Activated T-helper 1 cell treated with Interleukin-2 at 50 U/mL for 16 hours (primary cell): Measurements from ENCODE around the gene SHMT2.
A peak's percentile ranks its signal among the peaks of the same experiment; 100 is the strongest.

Experiments used
- DNase-seq: peaks from one replicate; pipeline ENCODE4 v3.0.0-alpha.2; 2020; ENCODE audit warnings: low read depth

The SHMT2 gene

GRCh38 chr12:57229634-57230380, at the start of gene SHMT2:
Gene SHMT2 (plus strand): TSS chr12:57229711. CDS start chr12:57229779, 68 bp downstream.
- peak; percentile 85 for DNase-seq

- DNase-seq = no peak
Observed at GRCh38 chr12:57180321-57180989, 49.1 kb upstream of the SHMT2 start.

- no peak for DNase-seq
Observed at GRCh38 chr12:57181072-57181471, 48.4 kb upstream of the SHMT2 start.

DNA sequence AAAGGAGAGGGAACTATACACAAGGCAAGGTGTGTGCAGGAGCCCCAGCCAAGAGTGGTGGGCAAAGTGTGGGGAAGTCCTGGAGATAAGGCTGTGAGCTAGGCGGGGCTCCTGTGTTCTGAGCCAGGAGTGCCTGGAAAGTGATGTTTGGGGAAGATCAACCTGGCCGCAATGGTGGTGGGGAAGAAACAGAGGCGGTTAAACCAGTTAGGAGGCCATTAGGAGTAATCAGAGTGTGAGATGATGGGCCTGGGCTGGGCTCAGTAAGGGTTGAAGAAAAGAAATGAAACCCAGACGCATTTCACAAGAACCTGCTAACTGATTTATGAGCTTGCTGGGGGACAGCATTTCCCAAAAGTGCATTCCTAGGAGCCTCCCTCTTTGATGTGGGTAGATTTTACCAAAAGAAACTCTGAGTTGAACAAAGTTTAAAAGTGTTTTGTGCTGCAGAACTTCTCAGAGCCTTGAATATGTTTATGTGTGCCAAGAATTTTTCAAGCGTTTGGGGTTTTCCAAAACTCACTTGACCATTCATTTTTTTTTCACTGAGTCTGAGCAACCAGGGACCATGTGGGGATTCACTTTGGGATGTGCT, 47.9 kb upstream of the SHMT2 start:
- no peak for DNase-seq

DNA sequence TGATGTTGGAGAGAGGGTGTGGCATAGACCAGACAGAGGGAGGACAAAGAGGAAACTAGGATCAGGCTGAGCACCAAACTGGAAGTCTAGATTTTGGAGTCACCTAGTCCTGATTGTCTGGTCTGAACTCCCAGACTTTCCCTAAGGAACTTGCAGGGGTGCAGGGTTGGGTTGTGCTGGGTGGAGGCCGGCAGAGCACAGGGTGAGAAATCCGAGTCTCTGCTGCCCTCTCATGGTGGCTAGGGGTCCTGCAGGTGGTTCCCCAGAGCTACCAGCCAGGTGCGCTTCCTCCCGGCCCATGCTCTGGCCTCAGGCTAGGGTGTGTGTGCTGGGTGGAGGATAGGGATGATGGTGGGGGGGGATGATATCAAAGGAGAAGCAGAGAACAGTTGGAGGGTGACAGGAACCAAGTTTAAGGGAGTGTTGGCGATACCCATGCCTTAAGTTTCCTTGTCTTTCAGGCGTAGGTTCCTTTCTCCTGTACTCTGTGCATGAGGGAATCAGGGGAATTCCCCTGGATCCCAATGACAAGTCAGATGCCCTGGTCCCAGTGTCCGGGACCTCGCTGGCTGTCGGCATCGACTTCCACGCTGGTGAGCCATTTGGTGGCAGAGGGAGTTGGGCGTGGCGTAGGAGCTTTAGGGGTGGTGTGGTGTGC, 46.5 kb upstream of the SHMT2 start:
- peak; percentile 63 for DNase-seq

DNA sequence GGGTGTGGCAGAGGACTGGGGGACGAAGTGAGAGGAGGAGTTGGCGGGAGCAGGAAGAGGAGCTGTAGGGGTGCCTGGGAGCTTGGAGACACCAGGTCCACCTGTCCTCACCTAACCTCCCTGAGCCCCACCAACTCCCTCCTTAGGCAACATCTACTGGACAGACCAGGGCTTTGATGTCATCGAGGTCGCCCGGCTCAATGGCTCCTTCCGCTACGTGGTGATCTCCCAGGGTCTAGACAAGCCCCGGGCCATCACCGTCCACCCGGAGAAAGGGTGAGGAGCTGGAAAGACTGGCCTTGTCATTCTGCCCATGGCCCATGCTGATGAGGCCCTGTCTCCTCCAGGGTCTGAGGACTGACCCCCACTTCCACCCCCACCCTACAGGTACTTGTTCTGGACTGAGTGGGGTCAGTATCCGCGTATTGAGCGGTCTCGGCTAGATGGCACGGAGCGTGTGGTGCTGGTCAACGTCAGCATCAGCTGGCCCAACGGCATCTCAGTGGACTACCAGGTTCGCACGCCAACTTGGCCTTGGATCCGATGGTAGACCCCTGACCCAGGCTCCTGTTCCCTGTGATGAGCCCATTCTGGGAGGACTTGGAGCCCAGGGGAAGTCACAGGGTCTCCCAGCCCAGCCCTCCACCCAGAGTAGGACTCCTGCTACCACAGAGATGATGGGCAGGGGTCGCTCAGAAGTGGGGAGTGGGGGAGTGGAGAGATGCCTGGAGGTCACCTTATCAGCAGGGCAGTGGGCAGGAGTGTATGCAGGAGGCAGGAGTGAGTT, 45.4 kb upstream of the SHMT2 start:
- no peak for DNase-seq

DNA sequence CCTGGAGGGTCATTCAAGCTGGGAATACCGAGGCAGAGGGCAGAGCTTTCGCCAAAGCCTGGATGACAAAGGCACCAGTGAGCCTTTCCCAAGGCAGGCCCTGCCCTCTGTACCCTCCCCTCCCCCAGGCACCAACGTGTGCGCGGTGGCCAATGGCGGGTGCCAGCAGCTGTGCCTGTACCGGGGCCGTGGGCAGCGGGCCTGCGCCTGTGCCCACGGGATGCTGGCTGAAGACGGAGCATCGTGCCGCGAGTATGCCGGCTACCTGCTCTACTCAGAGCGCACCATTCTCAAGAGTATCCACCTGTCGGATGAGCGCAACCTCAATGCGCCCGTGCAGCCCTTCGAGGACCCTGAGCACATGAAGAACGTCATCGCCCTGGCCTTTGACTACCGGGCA, 44.1 kb upstream of the SHMT2 start:
- DNase-seq = no peak

- DNase-seq = no peak
Observed at GRCh38 chr12:57185906-57186508, 43.5 kb upstream of the SHMT2 start.

DNA sequence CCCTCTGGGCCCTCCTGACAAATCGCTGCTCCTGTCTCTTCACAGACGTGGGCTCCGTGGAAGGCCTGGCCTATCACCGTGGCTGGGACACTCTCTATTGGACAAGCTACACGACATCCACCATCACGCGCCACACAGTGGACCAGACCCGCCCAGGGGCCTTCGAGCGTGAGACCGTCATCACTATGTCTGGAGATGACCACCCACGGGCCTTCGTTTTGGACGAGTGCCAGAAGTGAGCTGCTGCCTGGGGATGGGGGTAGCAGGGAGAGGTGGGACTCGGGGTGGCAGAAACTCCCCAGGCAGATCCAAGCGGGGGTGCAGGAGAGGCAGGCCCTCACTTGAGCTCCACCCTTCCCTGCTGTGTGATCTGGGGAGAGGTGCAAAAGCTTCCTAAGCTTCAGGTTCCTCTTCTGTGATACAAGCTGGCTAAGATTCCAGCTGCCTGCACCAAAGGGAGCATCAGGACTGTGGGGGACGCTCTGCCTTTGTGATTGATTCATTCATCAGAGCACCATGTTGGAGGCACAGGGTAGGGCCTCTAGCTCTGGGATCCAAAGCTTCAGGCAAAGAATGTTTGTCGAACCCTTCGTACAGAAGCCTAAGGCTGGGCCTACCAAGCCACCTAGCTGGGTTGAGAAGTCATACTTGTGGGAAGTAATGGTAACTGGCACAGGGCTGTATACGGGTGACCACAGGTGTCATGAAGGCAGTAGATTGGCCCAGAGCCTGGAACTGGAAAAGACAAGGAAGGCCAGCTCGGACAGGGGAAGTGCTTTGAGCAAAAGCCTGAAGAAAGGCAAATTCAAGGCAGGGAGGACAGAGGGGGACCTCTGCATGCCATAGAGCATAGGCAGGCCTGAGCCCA, 42.1 kb upstream of the SHMT2 start:
- DNase-seq = no peak

DNA sequence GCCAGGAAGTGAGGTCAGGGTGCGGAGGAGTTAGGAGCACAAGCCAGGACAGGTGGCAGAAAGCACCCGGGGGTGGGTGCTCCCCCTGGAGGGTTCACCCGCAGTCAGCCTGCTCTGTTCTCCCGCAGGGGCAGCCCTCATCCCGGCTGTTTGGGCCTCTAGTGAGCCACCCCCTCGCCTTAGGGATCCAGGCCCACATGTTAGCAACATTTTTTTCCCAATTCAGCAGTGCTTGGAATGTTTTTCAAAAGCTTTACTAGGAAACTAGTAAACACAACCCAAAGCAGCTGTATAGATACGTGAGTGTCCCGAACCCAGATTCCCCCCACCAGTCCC, 41.5 kb upstream of the SHMT2 start:
- no peak for DNase-seq

DNA sequence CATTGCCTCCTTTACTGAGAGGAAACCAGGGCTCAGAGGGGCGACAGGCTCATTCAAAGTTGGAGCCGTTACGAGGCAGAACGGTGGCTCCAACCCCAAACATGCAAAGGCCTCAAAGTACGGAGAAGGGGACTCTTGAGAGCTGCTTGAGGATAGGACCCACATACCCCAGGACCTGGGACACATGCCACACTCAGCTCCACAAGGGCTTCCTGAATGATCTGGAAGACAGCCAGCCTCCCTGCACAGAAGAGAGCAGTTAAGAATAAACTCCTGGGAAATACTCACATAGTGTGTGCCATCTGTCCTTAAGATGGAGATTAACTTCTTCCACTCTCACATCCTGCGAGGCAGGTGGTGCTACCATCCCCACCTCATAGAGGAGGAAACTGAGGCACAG, 39.5 kb upstream of the SHMT2 start:
- DNase-seq = no peak

- DNase-seq = no peak
Observed at GRCh38 chr12:57190821-57191220, 38.7 kb upstream of the SHMT2 start.

GRCh38 chr12:57191410-57191809, 38.1 kb upstream of the SHMT2 start:
- DNase-seq = no peak

DNA sequence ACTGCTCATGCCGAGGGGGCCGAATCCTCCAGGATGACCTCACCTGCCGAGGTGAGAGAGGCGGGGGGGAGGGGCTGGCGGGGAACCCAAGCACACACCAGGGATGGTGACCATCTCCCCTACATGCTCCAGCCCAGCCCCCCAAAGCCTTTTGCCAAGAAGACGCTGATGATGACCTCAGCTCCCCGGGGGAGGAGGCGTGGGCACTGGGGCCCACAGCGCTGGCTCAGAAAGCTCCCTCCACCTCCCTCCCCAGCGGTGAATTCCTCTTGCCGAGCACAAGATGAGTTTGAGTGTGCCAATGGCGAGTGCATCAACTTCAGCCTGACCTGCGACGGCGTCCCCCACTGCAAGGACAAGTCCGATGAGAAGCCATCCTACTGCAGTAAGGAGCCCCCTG, 36.6 kb upstream of the SHMT2 start:
- DNase-seq = no peak

DNA sequence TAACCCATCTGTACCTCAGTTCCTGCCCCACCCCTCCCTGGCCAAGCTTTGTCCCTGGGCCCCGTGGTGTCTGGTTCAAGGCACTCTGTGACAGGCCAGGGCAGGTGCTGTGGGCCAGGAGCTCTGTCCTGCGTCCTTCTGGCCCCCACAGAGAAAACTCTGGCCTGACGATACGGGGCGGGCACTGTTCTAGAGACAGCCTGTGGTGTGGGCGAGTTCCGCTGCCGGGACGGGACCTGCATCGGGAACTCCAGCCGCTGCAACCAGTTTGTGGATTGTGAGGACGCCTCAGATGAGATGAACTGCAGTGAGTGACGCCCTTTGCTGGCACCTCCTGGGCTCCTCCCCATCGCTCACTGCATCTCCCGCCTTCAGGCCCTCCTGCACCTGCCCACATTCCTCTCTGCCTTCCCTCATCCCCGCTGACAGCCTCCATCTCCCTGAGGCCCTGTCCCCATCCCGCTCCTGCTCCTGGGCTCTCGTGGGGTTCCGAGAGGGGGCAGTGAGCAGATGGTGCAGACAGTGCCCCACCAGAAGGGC, 35.7 kb upstream of the SHMT2 start:
- DNase-seq = no peak

DNA sequence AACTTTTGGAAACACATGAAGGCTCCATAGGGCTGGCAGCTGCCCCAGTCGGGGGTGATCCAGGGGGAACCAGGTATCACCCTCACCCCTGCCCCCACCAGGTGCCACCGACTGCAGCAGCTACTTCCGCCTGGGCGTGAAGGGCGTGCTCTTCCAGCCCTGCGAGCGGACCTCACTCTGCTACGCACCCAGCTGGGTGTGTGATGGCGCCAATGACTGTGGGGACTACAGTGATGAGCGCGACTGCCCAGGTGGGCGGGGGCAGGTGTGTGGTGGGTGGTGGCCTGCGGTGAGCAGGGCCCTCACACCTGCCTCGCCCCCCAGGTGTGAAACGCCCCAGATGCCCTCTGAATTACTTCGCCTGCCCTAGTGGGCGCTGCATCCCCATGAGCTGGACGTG, 35.3 kb upstream of the SHMT2 start:
- DNase-seq = no peak

- no peak for DNase-seq
Observed at GRCh38 chr12:57195186-57195585, 34.3 kb upstream of the SHMT2 start.

DNA sequence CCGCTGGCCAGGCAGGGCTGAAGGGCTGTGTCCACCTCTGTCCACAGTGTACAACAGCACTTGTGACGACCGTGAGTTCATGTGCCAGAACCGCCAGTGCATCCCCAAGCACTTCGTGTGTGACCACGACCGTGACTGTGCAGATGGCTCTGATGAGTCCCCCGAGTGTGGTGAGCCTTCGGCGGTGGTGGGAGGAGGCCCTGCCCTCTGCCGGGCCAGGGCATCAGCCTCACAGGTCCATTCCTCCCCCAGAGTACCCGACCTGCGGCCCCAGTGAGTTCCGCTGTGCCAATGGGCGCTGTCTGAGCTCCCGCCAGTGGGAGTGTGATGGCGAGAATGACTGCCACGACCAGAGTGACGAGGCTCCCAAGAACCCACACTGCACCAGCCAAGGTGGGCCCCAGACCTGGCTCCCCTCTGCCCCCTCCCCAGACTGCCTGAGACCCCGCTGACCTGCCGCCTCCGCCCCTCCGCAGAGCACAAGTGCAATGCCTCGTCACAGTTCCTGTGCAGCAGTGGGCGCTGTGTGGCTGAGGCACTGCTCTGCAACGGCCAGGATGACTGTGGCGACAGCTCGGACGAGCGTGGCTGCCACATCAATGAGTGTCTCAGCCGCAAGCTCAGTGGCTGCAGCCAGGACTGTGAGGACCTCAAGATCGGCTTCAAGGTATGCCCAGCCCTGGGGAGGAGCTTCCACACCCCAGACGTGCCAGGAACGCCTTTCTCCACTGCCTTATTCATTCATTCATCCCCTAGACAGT, 33.7 kb upstream of the SHMT2 start:
- DNase-seq = no peak

DNA sequence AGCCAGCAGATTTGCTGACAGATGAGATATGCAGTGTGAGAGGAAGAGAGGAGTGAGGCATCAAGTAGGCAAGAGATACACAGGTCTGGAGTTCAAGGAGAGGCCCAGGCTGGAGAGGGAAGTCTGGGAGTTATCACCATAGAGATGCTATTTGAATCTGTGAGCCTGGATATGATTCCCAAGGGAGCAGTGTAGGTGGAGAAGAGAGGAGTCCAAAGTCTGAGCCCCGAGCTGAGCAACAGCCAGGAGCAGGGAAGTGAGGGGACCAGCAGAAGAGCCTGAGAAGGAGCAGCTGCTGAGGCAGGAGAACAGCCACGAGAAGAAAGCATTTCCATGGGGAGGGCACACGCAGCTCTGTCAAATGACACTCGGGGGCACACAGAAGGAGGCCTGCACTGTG, 33.1 kb upstream of the SHMT2 start:
- no peak for DNase-seq

- no peak for DNase-seq
Observed at GRCh38 chr12:57196956-57197355, 32.6 kb upstream of the SHMT2 start.
